ENCODE measurements around the gene STRA8.

STRA8 gene

GRCh38 chr7:135233570-135233969 lies at the start of gene STRA8:
Gene STRA8, plus strand, starts transcription at chr7:135233838. Its CDS starts 6,687 bp downstream, at chr7:135240525.
- no peak for DNase-seq (ENCODE audit: extremely low read depth in 1 of 2, low read depth in 1 of 2)

- no peak for DNase-seq (ENCODE audit: extremely low read depth in 1 of 2, low read depth in 1 of 2)
Measured at GRCh38 chr7:135184254-135184841, 49.3 kb upstream of the STRA8 start.

- DNase-seq (ENCODE audit: extremely low read depth in 1 of 2, low read depth in 1 of 2), result no peak
Measured at GRCh38 chr7:135185471-135186260, 48.0 kb upstream of the STRA8 start.

- no peak for DNase-seq (ENCODE audit: extremely low read depth in 1 of 2, low read depth in 1 of 2)
Measured at GRCh38 chr7:135186261-135186540, 47.4 kb upstream of the STRA8 start.

- DNase-seq (ENCODE audit: extremely low read depth in 1 of 2, low read depth in 1 of 2), result no peak
Measured at GRCh38 chr7:135186841-135187253, 46.8 kb upstream of the STRA8 start.

- no peak for DNase-seq (ENCODE audit: extremely low read depth in 1 of 2, low read depth in 1 of 2)
Measured at GRCh38 chr7:135188298-135188984, 45.2 kb upstream of the STRA8 start.

GRCh38 chr7:135189221-135189662 lies 44.4 kb upstream of the STRA8 start:
- DNase-seq (ENCODE audit: extremely low read depth in 1 of 2, low read depth in 1 of 2), result no peak

GRCh38 chr7:135189961-135190360 lies 43.7 kb upstream of the STRA8 start:
- DNase-seq (ENCODE audit: extremely low read depth in 1 of 2, low read depth in 1 of 2), result no peak

GRCh38 chr7:135190703-135191102 lies 42.9 kb upstream of the STRA8 start:
- DNase-seq (ENCODE audit: extremely low read depth in 1 of 2, low read depth in 1 of 2), result no peak

- DNase-seq (ENCODE audit: extremely low read depth in 1 of 2, low read depth in 1 of 2), result no peak
Measured at GRCh38 chr7:135192914-135193536, 40.6 kb upstream of the STRA8 start.

- DNase-seq (ENCODE audit: extremely low read depth in 1 of 2, low read depth in 1 of 2), result no peak
Measured at GRCh38 chr7:135193615-135194081, 40.0 kb upstream of the STRA8 start.

GRCh38 chr7:135194494-135195095 lies 39.0 kb upstream of the STRA8 start:
- DNase-seq (ENCODE audit: extremely low read depth in 1 of 2, low read depth in 1 of 2), result no peak

GRCh38 chr7:135195156-135195555 lies 38.5 kb upstream of the STRA8 start:
- DNase-seq (ENCODE audit: extremely low read depth in 1 of 2, low read depth in 1 of 2), result no peak

- DNase-seq (ENCODE audit: extremely low read depth in 1 of 2, low read depth in 1 of 2), result no peak
Measured at GRCh38 chr7:135195968-135196629, 37.5 kb upstream of the STRA8 start.

GRCh38 chr7:135197343-135197742 lies 36.3 kb upstream of the STRA8 start:
- no peak for DNase-seq (ENCODE audit: extremely low read depth in 1 of 2, low read depth in 1 of 2)

GRCh38 chr7:135197906-135198655 lies 35.6 kb upstream of the STRA8 start:
- DNase-seq (ENCODE audit: extremely low read depth in 1 of 2, low read depth in 1 of 2), result no peak

- no peak for DNase-seq (ENCODE audit: extremely low read depth in 1 of 2, low read depth in 1 of 2)
Measured at GRCh38 chr7:135199439-135199838, 34.2 kb upstream of the STRA8 start.

GRCh38 chr7:135200821-135201331 lies 32.8 kb upstream of the STRA8 start:
- DNase-seq (ENCODE audit: extremely low read depth in 1 of 2, low read depth in 1 of 2), result no peak

- no peak for DNase-seq (ENCODE audit: extremely low read depth in 1 of 2, low read depth in 1 of 2)
Measured at GRCh38 chr7:135201350-135201749, 32.3 kb upstream of the STRA8 start.

GRCh38 chr7:135204341-135204749 lies 29.3 kb upstream of the STRA8 start:
- no peak for DNase-seq (ENCODE audit: extremely low read depth in 1 of 2, low read depth in 1 of 2)
